Neuronal stem cell (in vitro differentiated cells): ENCODE results near the gene DDX24.

Experiments used
- DNase-seq: peaks from one replicate; pipeline ENCODE4 v3.0.0-alpha.2; 2013; ENCODE audit warnings: low spot score
- H2AFZ ChIP-seq: one replicate; pipeline ENCODE4 v1.6.1; 2013; ENCODE audit warnings: mild to moderate bottlenecking, low read length, inconsistent platforms
- H2AK5ac ChIP-seq: 2 replicates; pipeline ENCODE4 v1.6.1; 2013; ENCODE audit warnings: low read depth, mild to moderate bottlenecking, inconsistent platforms, low read length, moderate library complexity, mixed read lengths
- H2BK120ac ChIP-seq: 2 replicates; pipeline ENCODE4 v1.6.1; 2013; ENCODE audit warnings: low read depth, mild to moderate bottlenecking, inconsistent platforms, low read length, moderate library complexity, mixed read lengths
- H2BK12ac ChIP-seq: one replicate; pipeline ENCODE4 v1.6.1; 2013; ENCODE audit warnings: low read length, inconsistent platforms
- H2BK15ac ChIP-seq: 2 replicates; pipeline ENCODE4 v1.6.1; 2013; ENCODE audit warnings: mild to moderate bottlenecking, low read length, inconsistent platforms, mixed read lengths
- H2BK5ac ChIP-seq: one replicate; pipeline ENCODE4 v1.6.1; 2013; ENCODE audit warnings: inconsistent platforms, mild to moderate bottlenecking, low read length, moderate library complexity
- H3K14ac ChIP-seq: one replicate; pipeline ENCODE4 v1.6.1; 2013; ENCODE audit warnings: low read length, inconsistent platforms
- H3K18ac ChIP-seq: 2 replicates; pipeline ENCODE4 v1.6.1; 2013; ENCODE audit warnings: low read length, inconsistent platforms
- H3K23ac ChIP-seq: 2 replicates; pipeline ENCODE4 v1.6.1; 2013; ENCODE audit warnings: low read depth, mild to moderate bottlenecking, mixed read lengths, low read length, inconsistent platforms; ENCODE audit not compliant: poor library complexity
- H3K27ac ChIP-seq: replicated peaks from 3 replicates; pipeline ENCODE4 v1.5.1; 2013; ENCODE audit warnings: low read length, inconsistent platforms
- H3K27me3 ChIP-seq, 3 experiments: 2 replicates each; pipeline ENCODE4 v1.6.1; 2013; ENCODE audit warnings: low read length in 3 of 3, mild to moderate bottlenecking in 2 of 3, inconsistent platforms in 1 of 3, low read depth in 1 of 3, mixed read lengths in 1 of 3, moderate library complexity in 1 of 3; ENCODE audit not compliant: control insufficient read depth in 3 of 3, insufficient read depth in 3 of 3
- H3K36me3 ChIP-seq, 2 donors: replicated peaks in 1 of 2; 2 replicates each; pipeline ENCODE4 v1.6.1; 2013; ENCODE audit warnings: low read length in 2 of 2; ENCODE audit not compliant: control insufficient read depth in 2 of 2, insufficient read depth in 2 of 2
- H3K4ac ChIP-seq: 2 replicates; pipeline ENCODE4 v1.6.1; 2013; ENCODE audit warnings: inconsistent platforms, mild to moderate bottlenecking, low read length, moderate library complexity
- H3K4me1 ChIP-seq, 2 donors: 1 replicate in 1 of 2; 2 replicates in 1 of 2; pipeline ENCODE4 v1.6.1; 2013; ENCODE audit warnings: low read length in 2 of 2, low read depth in 1 of 2; ENCODE audit not compliant: control insufficient read depth in 2 of 2, insufficient read depth in 1 of 2
- H3K4me2 ChIP-seq: one replicate; pipeline ENCODE4 v1.6.1; 2013; ENCODE audit warnings: mild to moderate bottlenecking, low read length, inconsistent platforms; ENCODE audit not compliant: insufficient read depth, poor library complexity, severe bottlenecking
- H3K4me3 ChIP-seq, 2 donors: 2 replicates each; pipeline ENCODE4 v1.5.1; 2013; ENCODE audit warnings: low read length in 2 of 2, mild to moderate bottlenecking in 2 of 2, inconsistent platforms in 1 of 2, moderate library complexity in 1 of 2
- H3K79me1 ChIP-seq: one replicate; pipeline ENCODE4 v1.6.1; 2013; ENCODE audit warnings: low read depth, mild to moderate bottlenecking, inconsistent platforms, low read length, moderate library complexity
- H3K9ac ChIP-seq: one replicate; pipeline ENCODE4 v1.6.1; 2013; ENCODE audit warnings: mild to moderate bottlenecking, low read depth, low read length, inconsistent platforms; ENCODE audit not compliant: poor library complexity
- H3K9me3 ChIP-seq, 2 donors: replicated peaks in 1 of 2; 2 replicates each; pipeline versions ENCODE3 to v1.6.1; 2013; ENCODE audit warnings: low read length in 2 of 2, mild to moderate bottlenecking in 2 of 2, inconsistent platforms in 1 of 2, low read depth in 1 of 2, mixed read lengths in 1 of 2, moderate library complexity in 1 of 2; ENCODE audit not compliant: control insufficient read depth in 2 of 2, insufficient read depth in 1 of 2
- H4K8ac ChIP-seq: one replicate; pipeline ENCODE4 v1.6.1; 2013; ENCODE audit warnings: low read depth, mild to moderate bottlenecking, inconsistent platforms, low read length, moderate library complexity
- H4K91ac ChIP-seq: one replicate; pipeline ENCODE4 v1.6.1; 2013; ENCODE audit warnings: low read length, low read depth, mild to moderate bottlenecking, inconsistent platforms; ENCODE audit not compliant: poor library complexity
- WGBS, 2 donors: extraction: QIAGEN DNeasy Blood & Tissue Kit; methylation state at CpG; one replicate each; pipeline ENCODE4 v1.1.7; 2013; ENCODE audit warnings: missing lambda C conversion rate in 2 of 2, mixed read lengths in 1 of 2; ENCODE audit not compliant: insufficient read length in 2 of 2, insufficient replicate concordance in 1 of 2; ENCODE audit errors: extremely low coverage in 2 of 2; 5-methylcytosine and 5-hydroxymethylcytosine counted together

Gene DDX24

GRCh38 chr14:94030571-94030970, 50.4 kb downstream of the DDX24 start:
- Histone ChIP-seq H3K9ac (no peak overlapping the region), H2BK15ac (no peak overlapping the region), H3K27me3 (no peaks in the 10 kb centered on the region), H3K4me2 (no peak overlapping the region), H2BK5ac (no peak overlapping the region), H4K91ac (no peak overlapping the region), H3K27ac (no peak overlapping the region), H3K18ac (no peak overlapping the region), H3K79me1 (no peaks in the 10 kb centered on the region), H2BK120ac (no peak overlapping the region), H3K4me3 (no peak overlapping the region), H2BK12ac (no peak overlapping the region), H4K8ac (no peak overlapping the region), H3K36me3 (no peaks in the 10 kb centered on the region), H2AK5ac (no peak overlapping the region), H2AFZ (no peak overlapping the region), H3K4ac (no peak overlapping the region), H3K9me3 (peaks cover 2 to 4% of the 10 kb centered on the region in 2 donors), H3K23ac (no peak overlapping the region), H3K4me1 (peaks cover 1 to 5% of the 10 kb centered on the region in 2 donors), H3K14ac (no peak overlapping the region)
- no CpG with 5 or more reads among the region's 14 CpGs for WGBS, 2 donors
- DNase-seq = no peak

- Histone ChIP-seq H3K18ac (peak overlapping the region; percentile 26), H2AK5ac (peak overlapping the region; percentile 12), H3K9me3 (peaks cover under 1 to 4% of the 10 kb centered on the region in 2 donors), H4K91ac (no peak overlapping the region), H4K8ac (no peak overlapping the region), H2BK15ac (no peak overlapping the region), H2BK120ac (no peak overlapping the region), H3K4me1 (peaks cover 1 to 5% of the 10 kb centered on the region in 2 donors), H2BK12ac (no peak overlapping the region), H3K79me1 (no peaks in the 10 kb centered on the region), H3K27ac (no peak overlapping the region), H3K36me3 (no peaks in the 10 kb centered on the region), H3K9ac (no peak overlapping the region), H3K23ac (no peak overlapping the region), H2AFZ (no peak overlapping the region), H3K4ac (no peak overlapping the region), H3K4me3 (no peak overlapping the region), H3K4me2 (no peak overlapping the region), H3K14ac (peak overlapping the region; percentile 33), H3K27me3 (no peaks in the 10 kb centered on the region), H2BK5ac (no peak overlapping the region)
- DNase-seq = no peak
- no CpG with 5 or more reads among the region's 7 CpGs for WGBS, 2 donors
These were observed 51.3 kb downstream of the DDX24 start for GRCh38 chr14:94029671-94030203.

- no peaks in the 10 kb centered on the region for H3K9me3 ChIP-seq
- no peak overlapping the region for H4K91ac ChIP-seq
- no peaks in the 10 kb centered on the region for H3K36me3 ChIP-seq
- no peak overlapping the region for H3K4ac ChIP-seq
- no CpG with 5 or more reads among the region's 4 CpGs for WGBS, 2 donors
- H3K79me1 ChIP-seq = no peaks in the 10 kb centered on the region
- no peak overlapping the region for H2BK120ac ChIP-seq
- DNase-seq = no peak
- H3K27me3 ChIP-seq = no peaks in the 10 kb centered on the region
- no peak overlapping the region for H2AFZ ChIP-seq
- H3K23ac ChIP-seq = peak overlapping the region; percentile 7
- peaks cover 1 to 5% of the 10 kb centered on the region in 2 donors for H3K4me1 ChIP-seq
- no peak overlapping the region for H3K27ac ChIP-seq
- H3K18ac ChIP-seq = peak overlapping the region; percentile 21
- H2AK5ac ChIP-seq = no peak overlapping the region
- no peak overlapping the region for H2BK12ac ChIP-seq
- no peak overlapping the region for H2BK15ac ChIP-seq
- H2BK5ac ChIP-seq = no peak overlapping the region
- H3K14ac ChIP-seq = no peak overlapping the region
- H3K4me3 ChIP-seq = no peak overlapping the region
- H3K4me2 ChIP-seq = no peak overlapping the region
- no peak overlapping the region for H4K8ac ChIP-seq
- H3K9ac ChIP-seq = no peak overlapping the region
These were observed 51.7 kb downstream of the DDX24 start for GRCh38 chr14:94029265-94029664.

GRCh38 chr14:94028450-94028826, 52.6 kb downstream of the DDX24 start:
- Histone ChIP-seq H2BK15ac (no peak overlapping the region), H3K27me3 (no peaks in the 10 kb centered on the region), H3K23ac (no peak overlapping the region), H2BK5ac (no peak overlapping the region), H3K4me3 (no peak overlapping the region), H4K8ac (no peak overlapping the region), H3K9me3 (no peaks in the 10 kb centered on the region), H2BK12ac (no peak overlapping the region), H2BK120ac (no peak overlapping the region), H2AFZ (no peak overlapping the region), H3K14ac (no peak overlapping the region), H3K4me2 (no peak overlapping the region), H3K36me3 (no peaks in the 10 kb centered on the region), H3K27ac (no peak overlapping the region), H2AK5ac (no peak overlapping the region), H3K9ac (no peak overlapping the region), H3K18ac (peak overlapping the region; percentile 44), H3K79me1 (no peaks in the 10 kb centered on the region), H3K4ac (no peak overlapping the region), H3K4me1 (peaks cover 1 to 8% of the 10 kb centered on the region in 2 donors), H4K91ac (no peak overlapping the region)
- no peak for DNase-seq
- WGBS, 2 donors = no CpG with 5 or more reads among the region's 4 CpGs
